ENCODE measurements around the gene RNF103.

The RNF103 gene

GRCh38 chr2:86636842-86637241, 13.2 kb upstream of the RNF103 start:
- Histone ChIP-seq H3K36me3 (replicated peaks; ENCODE audit: insufficient read depth, low read length) (no peaks in the 10 kb centered on the region), H3F3A (ENCODE audit: insufficient read depth, low read length) (no peaks in the 10 kb centered on the region), H3K4me3 (ENCODE audit: low read length) (no peak overlapping the region), H3K4me1 (ENCODE audit: low read length) (no peaks in the 10 kb centered on the region), H4K20me1 (ENCODE audit: insufficient read depth, low read length) (no peaks in the 10 kb centered on the region), H3K79me2 (ENCODE audit: low read length) (no peaks in the 10 kb centered on the region), H3K27me3 (replicated peaks; ENCODE audit: insufficient read depth, low read length) (0 out of 2 replicates have a peak, but pooled peaks cover 3% of the 10 kb centered on the region), H3K9ac (ENCODE audit: low read length) (no peak overlapping the region), H3K9me3 (replicated peaks; ENCODE audit: insufficient read depth, low read length) (no peaks in the 10 kb centered on the region), H3K4me2 (ENCODE audit: low read depth, low read length) (no peak overlapping the region), H3K27ac (ENCODE audit: low read length) (no peak overlapping the region), H2AFZ (ENCODE audit: low read length) (no peak overlapping the region), H3K9me2 (replicated peaks; ENCODE audit: insufficient read depth, low read length) (no peaks in the 10 kb centered on the region)
- TF ChIP-seq CTCF (IDR thresholded peaks at IDR 0.05; ENCODE audit: low read length): no peak
- DNase-seq: no peak

GRCh38 chr2:86634352-86634751, 10.7 kb upstream of the RNF103 start:
- Histone ChIP-seq H3K9me2 (replicated peaks; ENCODE audit: insufficient read depth, low read length) (no peaks in the 10 kb centered on the region), H3K4me2 (ENCODE audit: low read depth, low read length) (no peak overlapping the region), H3K79me2 (ENCODE audit: low read length) (no peaks in the 10 kb centered on the region), H3K36me3 (replicated peaks; ENCODE audit: insufficient read depth, low read length) (no peaks in the 10 kb centered on the region), H4K20me1 (ENCODE audit: insufficient read depth, low read length) (no peaks in the 10 kb centered on the region), H3K4me3 (ENCODE audit: low read length) (no peak overlapping the region), H2AFZ (ENCODE audit: low read length) (no peak overlapping the region), H3K27ac (ENCODE audit: low read length) (no peak overlapping the region), H3F3A (ENCODE audit: insufficient read depth, low read length) (no peaks in the 10 kb centered on the region), H3K4me1 (ENCODE audit: low read length) (no peaks in the 10 kb centered on the region), H3K27me3 (replicated peaks; ENCODE audit: insufficient read depth, low read length) (0 out of 2 replicates have a peak, but pooled peaks cover 3% of the 10 kb centered on the region), H3K9me3 (replicated peaks; ENCODE audit: insufficient read depth, low read length) (no peaks in the 10 kb centered on the region), H3K9ac (ENCODE audit: low read length) (no peak overlapping the region)
- TF ChIP-seq CTCF (IDR thresholded peaks at IDR 0.05; ENCODE audit: low read length) (no peak), EZH2 (optimal IDR thresholded peaks at IDR 0.05; ENCODE audit: low read depth, low read length) (no peak), EZH2phosphoT487 (IDR thresholded peaks at IDR 0.05; ENCODE audit: low read length) (no peak)
- no peak for DNase-seq

- no peak for DNase-seq
- Histone ChIP-seq H4K20me1 (ENCODE audit: insufficient read depth, low read length) (no peaks in the 10 kb centered on the region), H3K79me2 (ENCODE audit: low read length) (no peaks in the 10 kb centered on the region), H3K27me3 (replicated peaks; ENCODE audit: insufficient read depth, low read length) (no peaks in the 10 kb centered on the region), H3K36me3 (replicated peaks; ENCODE audit: insufficient read depth, low read length) (no peaks in the 10 kb centered on the region), H3F3A (ENCODE audit: insufficient read depth, low read length) (no peaks in the 10 kb centered on the region), H2AFZ (ENCODE audit: low read length) (no peak overlapping the region), H3K4me1 (ENCODE audit: low read length) (no peaks in the 10 kb centered on the region), H3K4me3 (ENCODE audit: low read length) (no peak overlapping the region), H3K9me3 (replicated peaks; ENCODE audit: insufficient read depth, low read length) (no peaks in the 10 kb centered on the region), H3K4me2 (ENCODE audit: low read depth, low read length) (no peak overlapping the region), H3K27ac (ENCODE audit: low read length) (no peak overlapping the region), H3K9ac (ENCODE audit: low read length) (no peak overlapping the region), H3K9me2 (replicated peaks; ENCODE audit: insufficient read depth, low read length) (no peaks in the 10 kb centered on the region)
- TF ChIP-seq EZH2 (optimal IDR thresholded peaks at IDR 0.05; ENCODE audit: low read depth, low read length) (no peak), EZH2phosphoT487 (IDR thresholded peaks at IDR 0.05; ENCODE audit: low read length) (no peak), CTCF (IDR thresholded peaks at IDR 0.05; ENCODE audit: low read length) (no peak)
Measured at GRCh38 chr2:86633155-86633651, 9.5 kb upstream of the RNF103 start.
